HepG2 (cell line): ENCODE results near the gene NUTF2. TPM values are rescaled to one million over a fixed set of nuclear protein-coding genes. Genes with fewer than 3 reads are reported as not detected.

Experiments
- IKZF1 ChIP-seq: fragments of 450-650 bp; IDR thresholded peaks from 2 replicates; pipeline ENCODE4 v1.7.1; 2016
- RXRB ChIP-seq: IDR thresholded peaks from 2 replicates; pipeline ENCODE4 v1.6.1; 2016; ENCODE audit warnings: borderline replicate concordance, missing genetic modification reagents, missing compliant biosample characterization
- SAFB2 ChIP-seq: sonication (generic); formaldehyde crosslinking; IDR thresholded peaks from 2 replicates; pipeline ENCODE4 v1.5.1; 2020; ENCODE audit warnings: missing genetic modification reagents, low read depth, mild to moderate bottlenecking, borderline replicate concordance
- TOE1 ChIP-seq: sonication (generic); formaldehyde crosslinking; IDR thresholded peaks from 2 replicates; pipeline ENCODE4 v1.4.0; 2020; ENCODE audit warnings: mild to moderate bottlenecking, missing genetic modification reagents
- ZBTB8A ChIP-seq: sonication (generic); formaldehyde crosslinking; IDR thresholded peaks from 2 replicates; pipeline ENCODE4 v1.4.0; 2020; ENCODE audit warnings: mild to moderate bottlenecking, low read depth, missing genetic modification reagents, borderline replicate concordance
- ZMYM4 ChIP-seq: sonication (generic); formaldehyde crosslinking; IDR thresholded peaks from 2 replicates; pipeline ENCODE4 v1.8.1; 2023; ENCODE audit warnings: mild to moderate bottlenecking, missing genetic modification reagents
- ZNF350 ChIP-seq: sonication (generic); formaldehyde crosslinking; IDR thresholded peaks from 2 replicates; pipeline ENCODE4 v1.4.0; 2020; ENCODE audit warnings: mild to moderate bottlenecking, low read depth, missing genetic modification reagents, borderline replicate concordance
- ZNF441 ChIP-seq: sonication (generic); formaldehyde crosslinking; IDR thresholded peaks from 2 replicates; pipeline ENCODE4 v1.7.0; 2021; ENCODE audit warnings: missing genetic modification reagents, borderline replicate concordance
- polyA plus RNA-seq, 8 experiments: library from polyadenylated mRNA; depleted of rRNA in 3 of 8; stranded (reverse) in 7 of 8; unstranded in 1 of 8; fragments of >200 nt; fragmentation: Illumina TruSeq in 4 of 8; extraction: Trizol in 4 of 8; gene quantifications; 2 replicates each; pipeline versions ENCODE4 v1.2.1 to v1.2.3, GENCODE V29; 2011 to 2016; ENCODE audit warnings: low read depth in 4 of 8, missing spikeins in 1 of 8, mixed read lengths in 1 of 8; ENCODE audit not compliant: insufficient read depth in 1 of 8
- total RNA-seq, 5 experiments: library from RNA; depleted of rRNA; stranded (reverse); fragments of >200 nt; fragmentation: Illumina TruSeq; extraction: Trizol; gene quantifications; 2 replicates each; pipeline ENCODE4 v1.2.3, GENCODE V29; 2016; ENCODE audit warnings: low read depth in 1 of 5
- TF ChIP-seq, protein P1 (sequence below), 2 experiments: fragments of 450-650 bp in 1 of 2; sonication (generic) in 1 of 2; formaldehyde crosslinking in 1 of 2; IDR thresholded peaks; 2 replicates each; pipeline versions ENCODE4 v1.6.1 to v1.8.0; 2016 to 2022; ENCODE audit warnings: antibody characterized with exemption in 1 of 2, mild to moderate bottlenecking in 1 of 2, missing genetic modification reagents in 1 of 2
- TF ChIP-seq, protein P2 (sequence below): sonication (generic); formaldehyde crosslinking; IDR thresholded peaks from 2 replicates; pipeline ENCODE4 v1.4.0; 2020; ENCODE audit warnings: missing genetic modification reagents, borderline replicate concordance
- TF ChIP-seq, protein P3 (sequence below): sonication (generic); formaldehyde crosslinking; IDR thresholded peaks from 2 replicates; pipeline ENCODE4 v1.5.0; 2020; ENCODE audit warnings: mild to moderate bottlenecking, low read depth, missing genetic modification reagents, borderline replicate concordance

Gene NUTF2
- total and polyA plus RNA-seq, 2 of the 13 experiments (the other 11 are each of a cell fraction or from before 2014, with no cell fraction given): 168 to 214 TPM

GRCh38 chr16:67833415-67834241 lies 13.1 kb upstream of the NUTF2 start (continued):
- TF ChIP-seq, protein P1, sequence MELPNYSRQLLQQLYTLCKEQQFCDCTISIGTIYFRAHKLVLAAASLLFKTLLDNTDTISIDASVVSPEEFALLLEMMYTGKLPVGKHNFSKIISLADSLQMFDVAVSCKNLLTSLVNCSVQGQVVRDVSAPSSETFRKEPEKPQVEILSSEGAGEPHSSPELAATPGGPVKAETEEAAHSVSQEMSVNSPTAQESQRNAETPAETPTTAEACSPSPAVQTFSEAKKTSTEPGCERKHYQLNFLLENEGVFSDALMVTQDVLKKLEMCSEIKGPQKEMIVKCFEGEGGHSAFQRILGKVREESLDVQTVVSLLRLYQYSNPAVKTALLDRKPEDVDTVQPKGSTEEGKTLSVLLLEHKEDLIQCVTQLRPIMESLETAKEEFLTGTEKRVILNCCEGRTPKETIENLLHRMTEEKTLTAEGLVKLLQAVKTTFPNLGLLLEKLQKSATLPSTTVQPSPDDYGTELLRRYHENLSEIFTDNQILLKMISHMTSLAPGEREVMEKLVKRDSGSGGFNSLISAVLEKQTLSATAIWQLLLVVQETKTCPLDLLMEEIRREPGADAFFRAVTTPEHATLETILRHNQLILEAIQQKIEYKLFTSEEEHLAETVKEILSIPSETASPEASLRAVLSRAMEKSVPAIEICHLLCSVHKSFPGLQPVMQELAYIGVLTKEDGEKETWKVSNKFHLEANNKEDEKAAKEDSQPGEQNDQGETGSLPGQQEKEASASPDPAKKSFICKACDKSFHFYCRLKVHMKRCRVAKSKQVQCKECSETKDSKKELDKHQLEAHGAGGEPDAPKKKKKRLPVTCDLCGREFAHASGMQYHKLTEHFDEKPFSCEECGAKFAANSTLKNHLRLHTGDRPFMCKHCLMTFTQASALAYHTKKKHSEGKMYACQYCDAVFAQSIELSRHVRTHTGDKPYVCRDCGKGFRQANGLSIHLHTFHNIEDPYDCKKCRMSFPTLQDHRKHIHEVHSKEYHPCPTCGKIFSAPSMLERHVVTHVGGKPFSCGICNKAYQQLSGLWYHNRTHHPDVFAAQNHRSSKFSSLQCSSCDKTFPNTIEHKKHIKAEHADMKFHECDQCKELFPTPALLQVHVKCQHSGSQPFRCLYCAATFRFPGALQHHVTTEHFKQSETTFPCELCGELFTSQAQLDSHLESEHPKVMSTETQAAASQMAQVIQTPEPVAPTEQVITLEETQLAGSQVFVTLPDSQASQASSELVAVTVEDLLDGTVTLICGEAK (IDR thresholded peaks at IDR 0.05): no peak
- TF ChIP-seq, protein P1 (CRISPR knock-in tag; IDR thresholded peaks at IDR 0.05): peak; percentile 84
- TF ChIP-seq, protein P2, sequence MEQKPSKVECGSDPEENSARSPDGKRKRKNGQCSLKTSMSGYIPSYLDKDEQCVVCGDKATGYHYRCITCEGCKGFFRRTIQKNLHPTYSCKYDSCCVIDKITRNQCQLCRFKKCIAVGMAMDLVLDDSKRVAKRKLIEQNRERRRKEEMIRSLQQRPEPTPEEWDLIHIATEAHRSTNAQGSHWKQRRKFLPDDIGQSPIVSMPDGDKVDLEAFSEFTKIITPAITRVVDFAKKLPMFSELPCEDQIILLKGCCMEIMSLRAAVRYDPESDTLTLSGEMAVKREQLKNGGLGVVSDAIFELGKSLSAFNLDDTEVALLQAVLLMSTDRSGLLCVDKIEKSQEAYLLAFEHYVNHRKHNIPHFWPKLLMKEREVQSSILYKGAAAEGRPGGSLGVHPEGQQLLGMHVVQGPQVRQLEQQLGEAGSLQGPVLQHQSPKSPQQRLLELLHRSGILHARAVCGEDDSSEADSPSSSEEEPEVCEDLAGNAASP (CRISPR knock-in tag): peak; percentile 72; the same call in 1 of the 2 replicates
- TF ChIP-seq ZNF350 (CRISPR knock-in tag) (peak; percentile 91), ZMYM4 (CRISPR knock-in tag) (peak; percentile 62; the same call in 1 of the 2 replicates), TOE1 (CRISPR knock-in tag) (peak; percentile 76; the same call in 1 of the 2 replicates), ZBTB8A (no peak), RXRB (no peak; the same call in none of the 2 replicates), IKZF1 (no peak), ZNF441 (CRISPR knock-in tag) (peak; percentile 90), SAFB2 (CRISPR knock-in tag) (peak; percentile 87; the same call in 1 of the 2 replicates)
- TF ChIP-seq, protein P3, sequence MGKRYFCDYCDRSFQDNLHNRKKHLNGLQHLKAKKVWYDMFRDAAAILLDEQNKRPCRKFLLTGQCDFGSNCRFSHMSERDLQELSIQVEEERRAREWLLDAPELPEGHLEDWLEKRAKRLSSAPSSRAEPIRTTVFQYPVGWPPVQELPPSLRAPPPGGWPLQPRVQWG (CRISPR knock-in tag): no peak
